A549 (cell line): ENCODE results near the gene SRD5A2. TPM values are rescaled to one million over a fixed set of nuclear protein-coding genes. Genes with fewer than 3 reads are reported as not detected.

ENCODE experiments used
- ATAC-seq, 2 experiments: fragments of 200-7000 bp in 1 of 2; fragments of >200 bp in 1 of 2; cut with Nextera tagmentation in 1 of 2; cut with Tn5 transposase in 1 of 2; 3 replicates each; pipeline versions ENCODE4 v1.8.0 to v1.9.1; 2018 to 2020; ENCODE audit warnings: mild to moderate bottlenecking in 1 of 2, moderate library complexity in 1 of 2
- CTCF ChIA-PET: fragments of 300-600 bp; sonication (Branson Sonifier 250); formaldehyde crosslinking; extraction: SDS; loops from one replicate; lab custom pipeline; 2021; ENCODE audit warnings: antibody characterized with exemption, inconsistent platforms; lab: Yijun Ruan, JAX
- POLR2A ChIA-PET: fragments of 350-600 bp; formaldehyde crosslinking; extraction: SDS; loops from one replicate; lab custom pipeline; 2021; ENCODE audit warnings: antibody characterized with exemption, inconsistent platforms; lab: Yijun Ruan, JAX
- DNase-seq, 2 experiments: peaks; one replicate each; pipeline versions ENCODE4 v3.0.0 to v3.0.0-alpha.2; 2011 to 2016; ENCODE audit warnings: low read depth in 1 of 2, low spot score in 1 of 2
- FAIRE-seq: peaks from 2 replicates; lab custom pipeline; 2011; peaks lifted over from hg19 to GRCh38; lab: Jason Lieb, UNC
- H3K27ac ChIP-seq, 2 experiments: fragments of >200 bp; sonication (Bioruptor Twin); formaldehyde crosslinking; 3 replicates each; pipeline ENCODE4 v1.5.1; 2016 to 2017
- H3K4me1 ChIP-seq: fragments of >200 bp; sonication (Bioruptor Twin); formaldehyde crosslinking; 3 replicates; pipeline ENCODE4 v1.6.1; 2016
- H3K4me2 ChIP-seq: fragments of >200 bp; sonication (Bioruptor Twin); formaldehyde crosslinking; 3 replicates; pipeline ENCODE4 v1.6.1; 2016
- H3K4me3 ChIP-seq: fragments of >200 bp; sonication (Bioruptor Twin); formaldehyde crosslinking; 3 replicates; pipeline ENCODE4 v1.5.1; 2016
- H3K9me3 ChIP-seq: fragments of >200 bp; sonication (Bioruptor Twin); formaldehyde crosslinking; 3 replicates; pipeline ENCODE4 v1.6.1; 2016
- BHLHE40 ChIP-seq: IDR thresholded peaks from 2 replicates; pipeline ENCODE4 v1.6.1; 2012; ENCODE audit warnings: low read depth, low read length, inconsistent platforms
- EHF ChIP-seq: fragments of 250-450 bp; sonication (Bioruptor Pico); IDR thresholded peaks from 2 replicates; pipeline ENCODE4 v1.5.0; 2020; ENCODE audit warnings: mild to moderate bottlenecking
- FOSL2 ChIP-seq, 2 experiments: fragments of 450-650 bp in 1 of 2; fragments of >200 bp in 1 of 2; sonication (Bioruptor Twin) in 1 of 2; formaldehyde crosslinking; IDR thresholded peaks; 2 replicates each; pipeline versions ENCODE4 v1.5.0 to v1.6.1; 2016 to 2020; ENCODE audit warnings: mild to moderate bottlenecking in 1 of 2, moderate library complexity in 1 of 2
- GATA3 ChIP-seq: IDR thresholded peaks from 2 replicates; pipeline ENCODE4 v1.6.1; 2012; ENCODE audit warnings: borderline replicate concordance
- JUN ChIP-seq, 2 experiments: fragments of >200 bp; sonication (Bioruptor Twin); formaldehyde crosslinking; IDR thresholded peaks; 2 replicates in 1 of 2; 3 replicates in 1 of 2; pipeline ENCODE4 v1.6.1; 2016 to 2017
- NPAS2 ChIP-seq: fragments of 250-450 bp; sonication (Bioruptor Pico); IDR thresholded peaks from 2 replicates; pipeline ENCODE4 v1.8.0; 2022; ENCODE audit warnings: mild to moderate bottlenecking, moderate library complexity, borderline replicate concordance
- RAD21 ChIP-seq, 2 experiments: fragments of >200 bp in 1 of 2; sonication (Bioruptor Twin) in 1 of 2; formaldehyde crosslinking in 1 of 2; IDR thresholded peaks in 1 of 2; conservative IDR thresholded peaks in 1 of 2; 2 replicates in 1 of 2; 3 replicates in 1 of 2; pipeline ENCODE4 v1.6.1; 2012 to 2018; ENCODE audit warnings: inconsistent platforms in 1 of 2
- RARB ChIP-seq: fragments of 250-450 bp; sonication (Bioruptor Pico); IDR thresholded peaks from 2 replicates; pipeline ENCODE4 v1.8.0; 2021; ENCODE audit warnings: mild to moderate bottlenecking, moderate library complexity
- SMC3 ChIP-seq: fragments of >200 bp; sonication (Bioruptor Twin); formaldehyde crosslinking; IDR thresholded peaks from 3 replicates; pipeline ENCODE4 v1.6.1; 2018; ENCODE audit warnings: inconsistent platforms
- TFCP2L1 ChIP-seq: fragments of 250-450 bp; sonication (Bioruptor Pico); IDR thresholded peaks from 2 replicates; pipeline ENCODE4 v1.5.0; 2021; ENCODE audit warnings: mild to moderate bottlenecking
- TP53 ChIP-seq: fragments of 250-450 bp; sonication (Bioruptor Pico); IDR thresholded peaks from 2 replicates; pipeline ENCODE4 v1.5.0; 2021; ENCODE audit warnings: mild to moderate bottlenecking, moderate library complexity
- ZNF302 ChIP-seq: fragments of 250-450 bp; sonication (Bioruptor Pico); IDR thresholded peaks from 2 replicates; pipeline ENCODE4 v1.9.0; 2021; ENCODE audit warnings: inconsistent platforms, mild to moderate bottlenecking, moderate library complexity
- WGBS: methylation state at CpG from one replicate; pipeline ENCODE4 v1.1.6; 2017; ENCODE audit errors: missing lambda C conversion rate; 5-methylcytosine and 5-hydroxymethylcytosine counted together
- polyA plus RNA-seq, 4 experiments: library from polyadenylated mRNA; depleted of rRNA in 3 of 4; stranded (reverse); fragments of >200 nt; fragmentation: RNase III in 1 of 4; extraction: RNeasy Plus Mini Kit Qiagen cat#74134 plus additional on column Dnase treatment in 1 of 4; gene quantifications; 2 replicates in 3 of 4; 3 replicates in 1 of 4; pipeline ENCODE4 v1.2.3, GENCODE V29; 2011 to 2017
- TF ChIP-seq, protein P1 (sequence below): IDR thresholded peaks from 2 replicates; pipeline ENCODE4 v1.6.1; 2012; ENCODE audit warnings: low read depth, borderline replicate concordance
- TF ChIP-seq, protein P2 (sequence below): fragments of >200 bp; sonication (Bioruptor Twin); formaldehyde crosslinking; IDR thresholded peaks from 3 replicates; pipeline ENCODE4 v1.6.1; 2016
- TF ChIP-seq, protein P3 (sequence below): fragments of 150-350 bp; IDR thresholded peaks from 2 replicates; pipeline ENCODE4 v1.6.1; 2014; ENCODE audit warnings: low read depth, mild to moderate bottlenecking, low read length
- TF ChIP-seq, protein P4 (sequence below): IDR thresholded peaks from 2 replicates; pipeline ENCODE4 v1.6.1; 2012

Gene SRD5A2
- polyA plus RNA-seq, 2 of the 4 experiments (the other 2 are of a cell fraction) = 0.08 TPM; not detected in 1

DNA sequence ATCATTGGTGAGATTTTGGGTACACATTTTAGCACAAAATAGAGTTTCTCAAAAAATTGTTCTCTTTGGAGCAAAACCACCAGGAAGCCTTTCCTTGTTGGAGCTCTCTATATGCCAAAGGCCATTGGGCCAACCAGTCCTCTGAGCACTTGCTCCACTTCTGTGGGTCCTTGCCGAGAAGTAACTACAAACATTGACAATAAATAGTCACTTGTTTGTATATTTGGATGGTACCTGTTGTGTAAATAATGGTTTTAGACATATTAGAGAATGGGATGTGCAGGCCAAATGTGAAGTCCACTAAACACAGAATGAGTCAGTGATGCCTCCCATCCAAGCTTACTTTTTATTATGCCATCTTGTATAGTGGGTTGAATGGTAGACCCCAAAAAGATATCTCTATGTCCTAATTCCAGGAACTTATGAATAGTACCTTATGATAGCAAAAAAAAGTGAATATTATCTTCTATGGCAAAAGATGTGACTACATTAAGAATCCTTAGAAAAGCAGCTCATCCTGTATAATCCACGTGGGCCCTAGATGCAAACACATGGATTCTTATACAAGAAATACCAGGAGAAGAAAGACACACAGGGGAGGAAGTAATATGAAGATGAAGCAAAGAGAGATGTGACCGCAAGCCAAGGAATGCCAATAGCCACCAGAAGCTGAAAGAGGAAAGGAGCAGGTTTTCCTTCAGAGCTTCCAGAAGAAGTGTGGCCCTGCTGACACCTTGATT, 24.6 kb downstream of the SRD5A2 start:
- Histone ChIP-seq H3K4me1 (peaks cover 21% of the 10 kb centered on the region), H3K4me2 (no peak overlapping the region), H3K27ac (no peak overlapping the region; a peak in 1 of 6 replicates), H3K4me3 (no peak overlapping the region), H3K9me3 (peaks cover 39% of the 10 kb centered on the region; the same call in 2 of the 3 replicates)
- TF ChIP-seq RAD21 (conservative IDR thresholded peaks at IDR 0.05 in 1 of 2, IDR thresholded peaks at IDR 0.05 in 1 of 2) = no peak
- TF ChIP-seq, protein P1, sequence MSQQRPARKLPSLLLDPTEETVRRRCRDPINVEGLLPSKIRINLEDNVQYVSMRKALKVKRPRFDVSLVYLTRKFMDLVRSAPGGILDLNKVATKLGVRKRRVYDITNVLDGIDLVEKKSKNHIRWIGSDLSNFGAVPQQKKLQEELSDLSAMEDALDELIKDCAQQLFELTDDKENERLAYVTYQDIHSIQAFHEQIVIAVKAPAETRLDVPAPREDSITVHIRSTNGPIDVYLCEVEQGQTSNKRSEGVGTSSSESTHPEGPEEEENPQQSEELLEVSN = no peak
- WGBS = 55% methylated on average over 3 of the region's 3 CpGs
- ATAC-seq (no peak), DNase-seq (no peak), FAIRE-seq (no peak)
- ChIA-PET CTCF (interaction anchor here (1.1 to 1.3 kb wide), 3 partner anchors 12 to 33 kb away, joined by 3 to 4 read pairs (median 3); no protein-coding TSS in a partner anchor), POLR2A (interaction anchor here (0.5 kb wide), 1 partner anchor 1325 kb away, joined by 5 read pairs; the partner anchor contains the start of gene LBH)

DNA sequence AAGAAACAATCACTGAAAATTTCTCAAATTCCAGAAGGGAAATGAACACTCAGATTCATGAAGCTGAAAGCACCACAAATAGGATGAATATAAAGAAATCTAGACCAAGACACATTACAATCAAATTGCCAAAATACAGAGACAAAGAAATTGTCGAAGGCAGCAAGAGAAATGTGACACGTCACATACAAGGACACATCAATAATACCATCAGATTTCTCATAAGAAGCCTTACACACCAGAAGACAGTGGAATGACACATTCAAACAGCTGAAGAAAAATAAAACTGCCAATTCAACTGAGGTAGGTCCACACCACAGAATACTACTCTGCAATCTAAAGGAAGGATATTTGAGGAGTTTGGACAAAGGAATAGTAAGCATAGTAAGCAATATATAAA, 27.4 kb downstream of the SRD5A2 start:
- no peak overlapping the region for H3K27ac ChIP-seq
- no peak for TF ChIP-seq SMC3
- TF ChIP-seq, protein P2, sequence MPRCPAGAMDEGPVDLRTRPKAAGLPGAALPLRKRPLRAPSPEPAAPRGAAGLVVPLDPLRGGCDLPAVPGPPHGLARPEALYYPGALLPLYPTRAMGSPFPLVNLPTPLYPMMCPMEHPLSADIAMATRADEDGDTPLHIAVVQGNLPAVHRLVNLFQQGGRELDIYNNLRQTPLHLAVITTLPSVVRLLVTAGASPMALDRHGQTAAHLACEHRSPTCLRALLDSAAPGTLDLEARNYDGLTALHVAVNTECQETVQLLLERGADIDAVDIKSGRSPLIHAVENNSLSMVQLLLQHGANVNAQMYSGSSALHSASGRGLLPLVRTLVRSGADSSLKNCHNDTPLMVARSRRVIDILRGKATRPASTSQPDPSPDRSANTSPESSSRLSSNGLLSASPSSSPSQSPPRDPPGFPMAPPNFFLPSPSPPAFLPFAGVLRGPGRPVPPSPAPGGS = no peak
- no peak for TF ChIP-seq TP53 (CRISPR knock-in tag)
- no peak for TF ChIP-seq BHLHE40
- TF ChIP-seq ZNF302 = no peak
- TF ChIP-seq JUN (IDR thresholded peaks at IDR 0.05) = no peak
- no peak for TF ChIP-seq NPAS2 (CRISPR knock-in tag)
- no peak for TF ChIP-seq EHF (CRISPR knock-in tag)
- TF ChIP-seq, all 56 proteins: peak for 0
- FAIRE-seq (no peak), ATAC-seq (no peak), DNase-seq (no peak)
- ChIA-PET POLR2A (no interaction called here), CTCF (interaction anchor here (0.8 kb wide), 1 partner anchor 22 kb away, joined by 3 read pairs; no protein-coding TSS in a partner anchor)
- H3K4me3 ChIP-seq = no peak overlapping the region
- WGBS = 39% methylated on average over 2 of the region's 2 CpGs
- peaks cover 10% of the 10 kb centered on the region for H3K4me1 ChIP-seq
- H3K9me3 ChIP-seq = peaks cover 39% of the 10 kb centered on the region; the same call in 2 of the 3 replicates
- H3K4me2 ChIP-seq = no peak overlapping the region

DNA sequence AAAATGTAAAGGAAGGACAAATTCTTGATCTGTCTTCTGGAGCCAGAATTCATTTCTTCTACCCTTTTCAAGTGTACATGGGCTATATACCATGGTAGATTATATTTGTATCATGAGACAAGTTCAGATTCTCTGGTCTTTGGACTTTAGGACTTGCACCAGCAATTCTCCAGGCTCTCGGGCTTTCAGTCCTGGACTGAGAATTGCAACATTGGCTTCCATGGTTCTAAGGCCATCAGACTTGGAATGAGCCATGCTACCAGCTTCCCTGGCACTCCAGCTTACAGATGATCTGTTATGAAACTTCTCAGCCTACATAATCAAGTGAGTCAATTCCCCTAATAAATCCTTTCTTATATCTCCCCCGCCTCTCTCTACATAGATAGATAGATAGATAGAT, 33.3 kb downstream of the SRD5A2 start:
- Histone ChIP-seq H3K27ac (no peak overlapping the region), H3K4me2 (no peak overlapping the region), H3K4me3 (no peak overlapping the region), H3K4me1 (no peaks in the 10 kb centered on the region), H3K9me3 (peaks cover 13% of the 10 kb centered on the region; the same call in 2 of the 3 replicates)
- CTCF ChIA-PET = no interaction called here
- POLR2A ChIA-PET = no interaction called here
- FAIRE-seq (no peak), DNase-seq (no peak), ATAC-seq (no peak)
- WGBS = 21% methylated on average over 2 of the region's 2 CpGs
- no peak for TF ChIP-seq GATA3
- TF ChIP-seq TFCP2L1 = no peak
- TF ChIP-seq, protein P3, sequence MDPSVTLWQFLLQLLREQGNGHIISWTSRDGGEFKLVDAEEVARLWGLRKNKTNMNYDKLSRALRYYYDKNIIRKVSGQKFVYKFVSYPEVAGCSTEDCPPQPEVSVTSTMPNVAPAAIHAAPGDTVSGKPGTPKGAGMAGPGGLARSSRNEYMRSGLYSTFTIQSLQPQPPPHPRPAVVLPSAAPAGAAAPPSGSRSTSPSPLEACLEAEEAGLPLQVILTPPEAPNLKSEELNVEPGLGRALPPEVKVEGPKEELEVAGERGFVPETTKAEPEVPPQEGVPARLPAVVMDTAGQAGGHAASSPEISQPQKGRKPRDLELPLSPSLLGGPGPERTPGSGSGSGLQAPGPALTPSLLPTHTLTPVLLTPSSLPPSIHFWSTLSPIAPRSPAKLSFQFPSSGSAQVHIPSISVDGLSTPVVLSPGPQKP = no peak
- TF ChIP-seq RARB (CRISPR knock-in tag) = no peak
- TF ChIP-seq, protein P4, sequence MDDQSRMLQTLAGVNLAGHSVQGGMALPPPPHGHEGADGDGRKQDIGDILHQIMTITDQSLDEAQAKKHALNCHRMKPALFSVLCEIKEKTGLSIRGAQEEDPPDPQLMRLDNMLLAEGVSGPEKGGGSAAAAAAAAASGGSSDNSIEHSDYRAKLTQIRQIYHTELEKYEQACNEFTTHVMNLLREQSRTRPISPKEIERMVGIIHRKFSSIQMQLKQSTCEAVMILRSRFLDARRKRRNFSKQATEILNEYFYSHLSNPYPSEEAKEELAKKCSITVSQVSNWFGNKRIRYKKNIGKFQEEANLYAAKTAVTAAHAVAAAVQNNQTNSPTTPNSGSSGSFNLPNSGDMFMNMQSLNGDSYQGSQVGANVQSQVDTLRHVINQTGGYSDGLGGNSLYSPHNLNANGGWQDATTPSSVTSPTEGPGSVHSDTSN = no peak
- TF ChIP-seq, protein P1 = no peak
- no peak for TF ChIP-seq JUN (IDR thresholded peaks at IDR 0.05)
- no peak for TF ChIP-seq FOSL2 (IDR thresholded peaks at IDR 0.05)
- TF ChIP-seq FOSL2 (CRISPR knock-in tag; IDR thresholded peaks at IDR 0.05) = no peak
- TF ChIP-seq, protein P2 = no peak
